Panc1 (cell line): ENCODE data around the gene CPLX1. TPM values are rescaled to one million over a fixed set of nuclear protein-coding genes. Genes with fewer than 3 reads are reported as not detected.

Source experiments
- ATAC-seq: fragments of 200-7000 bp; cut with Tn5 transposase; 2 replicates; pipeline ENCODE4 v1.9.1; 2020; ENCODE audit warnings: mild to moderate bottlenecking, moderate library complexity
- BruUV-seq: library from RNA; stranded (reverse); fragments of 400-500 nt; replicated peaks from 2 replicates; lab custom pipeline; 2021; lab: Mats Ljungman, UMichigan
- CTCF ChIA-PET: fragments of 300-600 bp; sonication (Branson Sonifier 250); formaldehyde crosslinking; loops from one replicate; lab custom pipeline; 2022; ENCODE audit warnings: antibody characterized with exemption; lab: Charles Lee
- POLR2A ChIA-PET: fragments of 300-600 bp; sonication (Branson Sonifier 250); formaldehyde crosslinking; loops from one replicate; lab custom pipeline; 2022; ENCODE audit warnings: antibody characterized with exemption; lab: Charles Lee
- DNase-seq: peaks from one replicate; pipeline ENCODE4 v3.0.0-alpha.2; 2010; ENCODE audit warnings: low read depth, low spot score
- H3K27ac ChIP-seq: 2 replicates; pipeline ENCODE4 v1.5.1; 2011; ENCODE audit warnings: mild to moderate bottlenecking, low read length, inconsistent platforms
- H3K27me3 ChIP-seq: fragments of 200-500 bp; sonication (Bioruptor generic); 2 replicates; pipeline ENCODE4 v1.6.0; 2014; ENCODE audit warnings: low read length, inconsistent platforms; ENCODE audit not compliant: control insufficient read depth, insufficient read depth
- H3K36me3 ChIP-seq: fragments of 200-500 bp; sonication (Bioruptor generic); 2 replicates; pipeline ENCODE4 v1.5.1; 2014; ENCODE audit warnings: inconsistent platforms, mild to moderate bottlenecking, low read length, moderate library complexity; ENCODE audit not compliant: control insufficient read depth, insufficient read depth
- H3K4me1 ChIP-seq: 2 replicates; pipeline ENCODE4 v1.5.1; 2011; ENCODE audit warnings: inconsistent platforms, mild to moderate bottlenecking, low read length, moderate library complexity; ENCODE audit not compliant: control insufficient read depth, insufficient read depth
- H3K4me3 ChIP-seq, 2 experiments: 2 replicates each; pipeline ENCODE4 v1.5.1; 2011 to 2012; ENCODE audit warnings: low read depth in 2 of 2, low read length in 2 of 2, mild to moderate bottlenecking in 2 of 2, inconsistent platforms in 1 of 2, moderate library complexity in 1 of 2
- H3K9me3 ChIP-seq: fragments of 200-500 bp; sonication (Bioruptor generic); 2 replicates; pipeline ENCODE4 v1.5.1; 2014; ENCODE audit warnings: low read depth, mild to moderate bottlenecking, inconsistent platforms, low read length, moderate library complexity; ENCODE audit not compliant: control insufficient read depth, insufficient read depth
- POLR2AphosphoS5 ChIP-seq: IDR thresholded peaks from 2 replicates; pipeline ENCODE4 v1.6.1; 2012; ENCODE audit warnings: mild to moderate bottlenecking, low read depth, low read length, moderate library complexity
- SIN3A ChIP-seq: IDR thresholded peaks from 2 replicates; pipeline ENCODE4 v1.6.1; 2012; ENCODE audit warnings: low read depth, mild to moderate bottlenecking, low read length, moderate library complexity, borderline replicate concordance; ENCODE audit not compliant: insufficient read depth
- TCF7L2 ChIP-seq: IDR thresholded peaks from 2 replicates; pipeline ENCODE4 v1.6.1; 2011; ENCODE audit warnings: mild to moderate bottlenecking, low read depth, low read length, inconsistent platforms
- in situ Hi-C: cut with HindIII; loops from 2 replicates; pipeline ENCODE4 v1.10.0; 2016; ENCODE audit warnings: low sequenced_read_pairs, low pct_unique_long_range_greater_than_20kb
- intact Hi-C: fragments of 100-400 bp; cut with micrococcal nuclease; formaldehyde crosslinking; loops from one replicate; pipeline ENCODE4 v1.10.0; 2022; ENCODE audit not compliant: unreplicated experiment
- total RNA-seq: library from RNA; stranded (reverse); gene quantifications from one replicate; pipeline ENCODE4 v1.2.1, GENCODE V29; 2021; ENCODE audit not compliant: unreplicated experiment
- TF ChIP-seq, protein P1 (sequence below): fragments of 450-650 bp; IDR thresholded peaks from 2 replicates; pipeline ENCODE4 v1.5.1; 2017; ENCODE audit warnings: mild to moderate bottlenecking
- TF ChIP-seq, protein P2 (sequence below), 2 experiments: IDR thresholded peaks; 2 replicates each; pipeline ENCODE4 v1.6.1; 2011 to 2012; ENCODE audit warnings: low read depth in 2 of 2, control low read depth in 1 of 2, low read length in 1 of 2, mild to moderate bottlenecking in 1 of 2, moderate library complexity in 1 of 2; ENCODE audit not compliant: insufficient read depth in 1 of 2

The CPLX1 gene
- total RNA-seq, 1 experiment from 2014 or later, result 6.7 TPM

DNA sequence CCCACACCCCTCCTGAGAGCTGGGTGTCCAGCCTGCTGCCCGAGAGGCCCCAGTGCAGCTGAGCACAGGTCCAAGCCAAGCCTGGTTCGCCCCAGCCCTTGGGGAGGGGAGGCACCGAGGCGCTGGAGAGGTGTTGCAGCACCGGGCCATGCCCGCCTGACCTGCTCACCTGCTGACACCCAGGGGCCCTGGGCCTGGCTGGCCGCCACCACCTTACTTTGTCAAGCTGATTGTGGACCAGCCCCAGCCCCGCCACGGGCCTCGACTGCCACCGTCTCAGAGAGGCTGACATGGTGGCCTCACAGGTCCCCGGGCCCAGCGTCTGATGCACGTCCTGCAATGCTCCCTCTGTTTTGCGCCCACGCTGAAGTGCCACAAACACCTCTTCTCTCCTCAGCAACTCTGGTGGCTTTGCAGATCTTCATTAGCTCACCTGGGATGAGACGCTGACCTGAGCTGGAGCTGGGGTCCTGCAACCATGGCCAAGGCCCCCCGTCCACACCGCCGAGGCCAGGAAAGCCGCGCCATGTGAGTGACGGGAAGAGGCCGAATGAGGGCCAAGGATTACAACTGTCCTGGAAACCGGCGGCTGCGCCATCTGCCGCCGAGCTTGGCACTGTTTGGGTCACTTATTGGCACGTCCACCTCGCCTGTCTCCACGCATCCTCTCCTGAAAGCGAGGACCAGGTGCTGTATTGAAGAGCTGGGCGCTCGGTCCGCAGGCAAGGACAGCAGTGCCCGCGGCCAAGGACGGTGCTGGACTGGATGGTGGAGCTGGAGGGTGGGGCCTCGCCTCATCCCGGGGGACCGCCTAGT lies 7.6 kb downstream of the CPLX1 start:
- Histone ChIP-seq H3K9me3 (no peaks in the 10 kb centered on the region), H3K4me3 (no peak overlapping the region), H3K27me3 (no peaks in the 10 kb centered on the region), H3K36me3 (no peaks in the 10 kb centered on the region), H3K4me1 (no peaks in the 10 kb centered on the region), H3K27ac (no peak overlapping the region)
- DNase-seq (no peak), ATAC-seq (no peak)
- intact Hi-C loops (no loop called here), in situ Hi-C loops (no loop called here)
- POLR2A ChIA-PET, result no interaction called here
- CTCF ChIA-PET, result no interaction called here
- BruUV-seq, result no TSS peak
- TF ChIP-seq SIN3A, result no peak
- no peak for TF ChIP-seq TCF7L2
- no peak for TF ChIP-seq POLR2AphosphoS5
- TF ChIP-seq, protein P1, sequence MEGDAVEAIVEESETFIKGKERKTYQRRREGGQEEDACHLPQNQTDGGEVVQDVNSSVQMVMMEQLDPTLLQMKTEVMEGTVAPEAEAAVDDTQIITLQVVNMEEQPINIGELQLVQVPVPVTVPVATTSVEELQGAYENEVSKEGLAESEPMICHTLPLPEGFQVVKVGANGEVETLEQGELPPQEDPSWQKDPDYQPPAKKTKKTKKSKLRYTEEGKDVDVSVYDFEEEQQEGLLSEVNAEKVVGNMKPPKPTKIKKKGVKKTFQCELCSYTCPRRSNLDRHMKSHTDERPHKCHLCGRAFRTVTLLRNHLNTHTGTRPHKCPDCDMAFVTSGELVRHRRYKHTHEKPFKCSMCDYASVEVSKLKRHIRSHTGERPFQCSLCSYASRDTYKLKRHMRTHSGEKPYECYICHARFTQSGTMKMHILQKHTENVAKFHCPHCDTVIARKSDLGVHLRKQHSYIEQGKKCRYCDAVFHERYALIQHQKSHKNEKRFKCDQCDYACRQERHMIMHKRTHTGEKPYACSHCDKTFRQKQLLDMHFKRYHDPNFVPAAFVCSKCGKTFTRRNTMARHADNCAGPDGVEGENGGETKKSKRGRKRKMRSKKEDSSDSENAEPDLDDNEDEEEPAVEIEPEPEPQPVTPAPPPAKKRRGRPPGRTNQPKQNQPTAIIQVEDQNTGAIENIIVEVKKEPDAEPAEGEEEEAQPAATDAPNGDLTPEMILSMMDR, result no peak
- TF ChIP-seq, protein P2, sequence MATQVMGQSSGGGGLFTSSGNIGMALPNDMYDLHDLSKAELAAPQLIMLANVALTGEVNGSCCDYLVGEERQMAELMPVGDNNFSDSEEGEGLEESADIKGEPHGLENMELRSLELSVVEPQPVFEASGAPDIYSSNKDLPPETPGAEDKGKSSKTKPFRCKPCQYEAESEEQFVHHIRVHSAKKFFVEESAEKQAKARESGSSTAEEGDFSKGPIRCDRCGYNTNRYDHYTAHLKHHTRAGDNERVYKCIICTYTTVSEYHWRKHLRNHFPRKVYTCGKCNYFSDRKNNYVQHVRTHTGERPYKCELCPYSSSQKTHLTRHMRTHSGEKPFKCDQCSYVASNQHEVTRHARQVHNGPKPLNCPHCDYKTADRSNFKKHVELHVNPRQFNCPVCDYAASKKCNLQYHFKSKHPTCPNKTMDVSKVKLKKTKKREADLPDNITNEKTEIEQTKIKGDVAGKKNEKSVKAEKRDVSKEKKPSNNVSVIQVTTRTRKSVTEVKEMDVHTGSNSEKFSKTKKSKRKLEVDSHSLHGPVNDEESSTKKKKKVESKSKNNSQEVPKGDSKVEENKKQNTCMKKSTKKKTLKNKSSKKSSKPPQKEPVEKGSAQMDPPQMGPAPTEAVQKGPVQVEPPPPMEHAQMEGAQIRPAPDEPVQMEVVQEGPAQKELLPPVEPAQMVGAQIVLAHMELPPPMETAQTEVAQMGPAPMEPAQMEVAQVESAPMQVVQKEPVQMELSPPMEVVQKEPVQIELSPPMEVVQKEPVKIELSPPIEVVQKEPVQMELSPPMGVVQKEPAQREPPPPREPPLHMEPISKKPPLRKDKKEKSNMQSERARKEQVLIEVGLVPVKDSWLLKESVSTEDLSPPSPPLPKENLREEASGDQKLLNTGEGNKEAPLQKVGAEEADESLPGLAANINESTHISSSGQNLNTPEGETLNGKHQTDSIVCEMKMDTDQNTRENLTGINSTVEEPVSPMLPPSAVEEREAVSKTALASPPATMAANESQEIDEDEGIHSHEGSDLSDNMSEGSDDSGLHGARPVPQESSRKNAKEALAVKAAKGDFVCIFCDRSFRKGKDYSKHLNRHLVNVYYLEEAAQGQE (IDR thresholded peaks at IDR 0.05; ENCODE audit: insufficient read depth in 1 of 2, low read depth in 2 of 2, low read length in 1 of 2), result no peak

DNA sequence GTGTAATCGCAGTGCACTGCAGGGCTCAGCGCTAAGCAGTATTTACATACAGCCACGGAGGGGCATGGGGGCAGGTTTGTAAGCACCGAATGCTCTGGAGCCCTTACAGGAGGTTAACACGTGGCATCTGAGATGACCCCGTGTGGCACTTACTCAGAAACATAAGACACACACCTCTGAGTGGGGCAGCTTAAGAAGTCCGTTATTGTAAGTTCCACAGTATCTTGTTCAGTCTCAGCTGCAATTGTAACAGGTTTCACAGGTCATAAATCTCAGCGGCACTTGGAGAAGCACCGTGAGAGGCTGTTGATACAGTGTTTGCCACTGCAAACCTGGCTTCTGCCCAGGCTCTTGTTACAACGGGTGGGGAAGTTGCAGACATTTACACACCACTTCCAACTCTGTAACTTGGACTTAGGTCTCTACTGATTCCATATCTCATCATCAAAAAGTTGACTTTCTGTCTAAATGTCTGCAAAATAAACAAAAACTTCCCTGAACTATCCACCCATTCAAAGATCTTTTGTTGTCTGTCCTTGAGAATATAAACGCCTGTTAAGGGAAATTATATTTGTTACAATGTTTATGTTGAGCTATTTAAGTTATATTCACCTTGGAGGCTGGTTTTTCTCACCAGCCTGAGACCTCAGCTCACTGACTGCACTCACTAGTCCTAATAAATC lies 10.3 kb downstream of the CPLX1 start:
- no peak overlapping the region for H3K4me3 ChIP-seq
- no peaks in the 10 kb centered on the region for H3K9me3 ChIP-seq
- BruUV-seq, result no TSS peak
- ATAC-seq (no peak), DNase-seq (no peak)
- H3K4me1 ChIP-seq, result no peaks in the 10 kb centered on the region
- in situ Hi-C loops (no loop called here), intact Hi-C loops (no loop called here)
- no peak overlapping the region for H3K27ac ChIP-seq
- ChIA-PET CTCF (interaction anchor here (0.6 kb wide), 1 partner anchor 81 kb away, joined by 3 read pairs; no protein-coding TSS in a partner anchor), POLR2A (no interaction called here)
- H3K27me3 ChIP-seq, result no peaks in the 10 kb centered on the region
- no peak for TF ChIP-seq SIN3A
- TF ChIP-seq, protein P1, result no peak
- no peak for TF ChIP-seq POLR2AphosphoS5
- no peak for TF ChIP-seq TCF7L2
- TF ChIP-seq, protein P2 (IDR thresholded peaks at IDR 0.05; ENCODE audit: insufficient read depth in 1 of 2, low read depth in 2 of 2, low read length in 1 of 2), result no peak
- no peaks in the 10 kb centered on the region for H3K36me3 ChIP-seq
